HL-60/S4 treated with retinoic acid at 250 ng/mL for 4 days and 3 days (cell line): ENCODE measurements around the gene PIK3CD.
"Not testable (repeated sequence)": the region's sequence is repeated elsewhere in the genome, so short reads cannot be mapped to it uniquely, and the experiment has no call there.

Experiments used
- in situ Hi-C: fragments of 300-500 bp; cut with MboI; formaldehyde crosslinking; loops from 2 replicates; pipeline ENCODE4 v1.7.0; 2022; ENCODE audit warnings: low sequenced_read_pairs

Gene PIK3CD

DNA sequence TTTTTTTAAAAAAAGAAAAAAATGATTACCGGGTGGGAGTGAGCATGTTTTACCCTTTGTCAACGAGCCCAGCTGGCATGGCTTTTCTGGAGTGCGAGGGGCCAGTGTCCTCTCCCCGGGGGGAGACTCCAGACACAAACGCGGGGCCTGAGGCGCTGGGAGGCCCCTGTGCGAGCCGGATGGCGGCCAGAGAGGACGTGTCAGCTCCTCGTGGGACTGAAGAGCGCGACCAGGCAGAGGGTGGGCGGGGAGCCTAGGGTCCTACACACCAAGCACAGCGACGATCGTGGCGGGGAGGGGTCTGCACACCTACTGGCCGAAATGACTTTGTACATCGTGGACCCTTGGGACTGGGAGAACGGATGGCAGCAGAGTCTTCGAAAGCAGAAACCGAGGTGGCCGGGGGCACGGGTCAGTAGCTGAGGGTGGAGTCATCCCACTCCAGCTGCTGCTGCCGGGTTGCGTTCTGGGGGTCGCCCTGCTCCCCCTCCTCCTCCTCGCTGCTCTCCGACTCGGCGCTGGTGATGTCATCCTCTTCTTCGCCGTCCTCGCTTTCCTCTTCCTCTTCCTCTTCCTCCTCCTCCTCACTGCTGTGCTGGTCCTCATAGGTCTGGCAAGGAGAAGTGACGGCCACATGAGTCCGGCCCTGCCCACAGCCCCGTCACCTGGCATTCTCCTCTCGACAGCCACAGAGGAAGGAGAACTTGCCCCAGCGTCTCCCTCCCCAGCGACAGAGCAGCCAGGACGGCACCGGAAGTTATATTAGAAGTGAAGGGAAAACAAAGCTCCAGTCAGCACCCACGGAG lies 78.8 kb downstream of the PIK3CD start:
- in situ Hi-C loops = no loop called here

- in situ Hi-C loops = no loop called here
Measured at GRCh38 chr1:9731051-9731537, 79.6 kb downstream of the PIK3CD start.

DNA sequence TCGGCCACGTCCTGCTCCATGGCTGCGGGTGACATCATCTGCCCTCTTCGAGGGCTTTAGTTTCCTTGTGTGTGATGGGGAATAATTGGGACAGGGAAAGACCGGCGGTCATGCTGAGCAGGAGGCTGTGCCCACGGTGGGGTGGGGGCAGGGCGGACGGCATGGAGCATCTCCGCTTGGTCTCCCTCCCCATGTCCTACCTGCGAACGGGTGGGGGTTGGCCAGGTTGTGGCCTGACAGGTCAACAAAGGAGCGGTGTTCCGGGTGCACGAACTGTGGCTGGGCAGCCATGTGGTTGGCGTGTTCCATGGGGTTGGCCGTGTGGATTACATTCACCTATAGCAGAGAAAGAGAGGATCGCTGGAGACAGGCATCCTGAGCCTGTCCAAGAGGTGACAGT lies 80.0 kb downstream of the PIK3CD start:
- in situ Hi-C loops = no loop called here

GRCh38 chr1:9732123-9732971 lies 80.8 kb downstream of the PIK3CD start:
- in situ Hi-C loops = no loop called here

GRCh38 chr1:9733160-9733789 lies 81.7 kb downstream of the PIK3CD start:
- in situ Hi-C loops = no loop called here

DNA sequence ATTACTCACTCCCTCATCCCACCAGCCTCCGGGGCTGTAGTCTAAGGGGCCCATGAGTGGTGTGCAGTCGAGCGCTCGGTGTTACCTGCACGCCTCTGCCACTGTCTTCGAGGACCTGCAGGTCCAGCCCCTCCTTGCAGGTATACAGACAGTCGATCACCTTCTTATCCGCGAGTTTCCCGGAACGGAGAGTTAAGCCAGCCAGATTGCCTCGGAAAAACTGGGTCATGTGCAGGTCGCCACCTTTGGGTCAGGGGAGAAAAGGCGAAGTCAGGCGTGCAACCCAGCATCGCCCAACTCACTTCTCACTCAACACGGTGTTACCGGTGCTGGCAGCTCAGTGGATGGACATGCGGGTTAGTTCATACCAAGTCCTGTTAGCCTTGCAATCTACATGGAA lies 84.3 kb downstream of the PIK3CD start:
- in situ Hi-C loops = no loop called here

DNA sequence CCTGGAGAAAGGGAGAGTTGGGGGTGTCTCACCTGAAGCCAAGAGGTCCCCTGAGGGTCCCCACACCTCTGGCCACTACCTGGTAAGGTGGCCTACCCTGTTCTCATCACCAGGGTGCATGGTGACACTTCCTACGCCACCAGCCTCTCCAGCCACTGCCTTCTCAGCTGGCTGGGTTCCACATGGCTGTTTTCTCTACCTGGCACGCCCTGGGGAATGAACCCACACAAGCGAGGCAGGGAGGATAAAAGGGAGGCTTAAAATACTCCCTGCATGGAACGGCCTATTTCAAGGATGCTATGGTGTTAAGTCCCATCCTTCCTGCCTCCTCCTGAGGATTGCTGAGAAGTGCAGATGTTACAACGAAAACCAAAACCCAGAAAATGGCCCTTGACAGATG lies 84.7 kb downstream of the PIK3CD start:
- in situ Hi-C loops = no loop called here

GRCh38 chr1:9737057-9737456 lies 85.5 kb downstream of the PIK3CD start:
- in situ Hi-C loops = no loop called here

DNA sequence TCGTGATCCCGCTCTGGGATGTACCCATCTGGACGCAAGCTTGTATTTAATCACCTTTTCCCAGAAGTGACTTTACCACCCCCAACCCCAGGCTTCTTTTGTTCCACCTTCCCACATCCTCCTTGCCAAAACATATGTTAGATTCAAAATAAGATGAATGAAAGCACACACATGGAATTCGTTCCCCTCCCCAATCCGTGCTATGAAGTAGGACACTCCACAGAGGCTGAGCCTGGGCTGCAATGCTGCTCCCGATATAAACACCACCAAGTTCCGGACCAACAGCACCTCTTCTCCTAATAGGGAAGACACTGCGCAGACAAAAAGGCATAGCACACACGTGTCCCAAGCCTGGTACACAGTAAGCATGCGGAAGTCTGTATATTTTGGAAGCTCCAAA lies 86.1 kb downstream of the PIK3CD start:
- in situ Hi-C loops = no loop called here

GRCh38 chr1:9744106-9744799 lies 92.7 kb downstream of the PIK3CD start:
- in situ Hi-C loops = no loop called here

DNA sequence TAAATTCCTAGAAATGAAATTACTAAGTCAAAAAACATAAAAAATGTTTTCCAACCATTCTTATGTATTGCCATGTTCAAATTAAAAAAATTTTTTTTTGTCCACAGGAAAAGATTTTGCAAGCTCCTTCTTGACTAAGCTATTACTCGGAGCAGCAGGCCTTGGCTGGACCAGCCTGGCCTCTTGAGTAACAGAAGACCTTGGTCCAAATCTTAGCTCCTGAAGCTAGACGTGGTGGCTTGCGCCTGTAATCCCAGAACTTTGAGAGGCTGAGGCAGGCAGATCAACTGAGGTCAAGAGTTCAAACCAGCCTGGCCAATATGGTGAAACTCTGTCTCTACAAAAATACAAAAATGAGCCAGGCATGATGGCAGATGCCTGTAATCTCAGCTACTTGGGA lies 94.7 kb downstream of the PIK3CD start:
- in situ Hi-C loops = no loop called here

DNA sequence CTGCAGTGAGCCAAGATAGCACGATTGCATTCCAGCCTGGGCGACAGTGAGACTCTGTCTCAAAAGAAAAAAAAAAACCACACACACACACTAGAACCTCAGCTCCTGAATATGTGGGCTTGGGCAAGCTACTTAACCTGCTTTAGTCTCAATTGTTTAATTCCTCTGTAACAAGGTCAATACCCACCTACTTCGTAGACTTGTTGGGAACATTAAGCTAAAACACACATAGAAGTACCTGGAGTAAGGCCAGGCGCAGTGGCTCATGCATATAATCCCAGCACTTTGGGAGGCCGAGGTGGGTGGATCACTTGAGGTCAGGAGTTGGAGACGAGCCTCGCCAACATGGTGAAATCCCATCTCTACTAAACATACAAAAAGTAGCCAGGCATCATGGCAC lies 95.1 kb downstream of the PIK3CD start:
- in situ Hi-C loops = no loop called here

DNA sequence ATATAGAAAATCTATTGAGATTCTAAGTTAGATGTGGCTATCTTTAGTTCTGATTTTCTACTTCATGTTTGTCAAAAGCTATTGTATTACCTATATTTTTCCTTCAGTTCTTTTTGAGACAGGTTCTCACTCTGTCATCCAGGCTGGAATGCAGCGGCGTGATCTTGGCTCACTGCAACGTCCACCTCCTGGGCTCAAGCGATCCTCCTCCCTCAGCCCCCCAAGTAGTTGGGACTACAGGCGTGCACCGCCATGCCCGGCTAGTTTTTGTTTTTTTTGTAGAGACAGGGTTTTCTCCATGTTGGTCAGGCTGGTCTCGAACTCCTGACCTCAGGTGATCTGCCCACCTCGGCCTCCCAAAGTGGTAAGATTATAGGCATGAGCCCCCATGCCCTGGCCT lies 96.9 kb downstream of the PIK3CD start:
- in situ Hi-C loops = not testable (repeated sequence)

GRCh38 chr1:9749361-9749760 lies 97.8 kb downstream of the PIK3CD start:
- in situ Hi-C loops = no loop called here

- in situ Hi-C loops = no loop called here
Measured at GRCh38 chr1:9751971-9752370, 100.4 kb downstream of the PIK3CD start.

DNA sequence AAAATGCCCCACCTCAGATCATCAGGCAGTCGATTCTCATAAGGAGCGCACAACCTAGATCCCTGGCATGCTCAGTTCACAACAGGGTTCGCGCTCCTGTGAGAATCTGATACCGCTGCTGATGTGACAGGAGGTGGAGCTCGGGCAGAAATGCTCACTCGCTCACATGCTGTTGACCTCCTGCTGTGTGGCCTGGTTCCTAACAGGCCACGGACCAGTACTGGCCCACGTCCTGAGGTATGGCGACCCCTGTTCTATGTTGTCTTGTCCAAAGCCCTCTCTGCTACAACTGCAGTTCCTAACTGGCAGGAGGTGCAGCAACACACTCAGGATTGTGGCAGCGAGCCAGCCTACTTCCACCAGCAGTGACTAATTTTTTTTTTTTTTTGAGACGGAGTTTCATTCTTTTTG lies 101.6 kb downstream of the PIK3CD start:
- in situ Hi-C loops = no loop called here

GRCh38 chr1:9755441-9755995 lies 104.0 kb downstream of the PIK3CD start:
- in situ Hi-C loops = no loop called here

GRCh38 chr1:9758559-9759121 lies 107.1 kb downstream of the PIK3CD start:
- in situ Hi-C loops = no loop called here

- in situ Hi-C loops = no loop called here
Measured at GRCh38 chr1:9759939-9760338, 108.4 kb downstream of the PIK3CD start.

DNA sequence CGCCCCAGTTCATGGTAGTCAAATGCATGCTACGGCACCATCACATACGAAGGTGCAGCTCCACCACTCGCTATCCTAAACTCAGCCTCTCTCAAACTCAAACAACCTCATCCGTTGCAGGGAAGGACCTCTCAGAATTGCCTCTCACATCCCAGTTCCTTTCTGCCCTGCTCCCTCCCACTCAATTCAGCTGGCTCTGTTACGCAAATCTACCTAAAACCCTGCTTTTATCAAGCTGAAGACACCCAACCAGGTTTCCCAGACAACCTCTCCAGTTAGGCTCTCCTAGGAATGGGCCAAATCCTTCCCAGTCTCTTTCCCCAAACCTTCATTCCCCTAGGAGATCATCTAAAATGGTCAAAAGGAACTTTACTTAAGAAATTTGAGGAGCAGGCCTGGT lies 109.3 kb downstream of the PIK3CD start:
- in situ Hi-C loops = no loop called here
